Motor neuron (in vitro differentiated cells): Measurements from ENCODE around the gene PPP1R12C. TPM values are rescaled to one million over a fixed set of nuclear protein-coding genes. Genes with fewer than 3 reads are reported as not detected.

Source experiments
- ATAC-seq, 8 experiments: fragments of 200-7000 bp; cut with Tn5 transposase; replicated peaks in 6 of 8; 2 replicates each; pipeline ENCODE4 v1.8.0; 2021; ENCODE audit warnings: mild to moderate bottlenecking in 8 of 8, moderate library complexity in 8 of 8
- H3K27ac ChIP-seq, 2 donors: fragments of 250-450 bp; sonication (Bioruptor Pico); 2 replicates each; pipeline ENCODE4 v1.9.0; 2021; ENCODE audit warnings: antibody characterized with exemption in 2 of 2, mild to moderate bottlenecking in 2 of 2, moderate library complexity in 1 of 2
- H3K4me1 ChIP-seq, 2 donors: fragments of 250-450 bp; sonication (Bioruptor Pico); replicated peaks in 1 of 2; 2 replicates each; pipeline ENCODE4 v1.6.1; 2021; ENCODE audit warnings: antibody characterized with exemption in 2 of 2, mild to moderate bottlenecking in 2 of 2, moderate library complexity in 1 of 2
- H3K4me3 ChIP-seq, 5 donors: fragments of 250-450 bp; sonication (Bioruptor Pico); 2 replicates each; pipeline ENCODE4 v1.9.0; 2021; ENCODE audit warnings: antibody characterized with exemption in 5 of 5, mild to moderate bottlenecking in 5 of 5, moderate library complexity in 4 of 5
- WGBS, 10 experiments: fragments of 450-650 bp; shearing (Covaris generic); methylation state at CpG; one replicate each; pipeline ENCODE4 v1.0.0; 2022; 5-methylcytosine and 5-hydroxymethylcytosine counted together
- in situ Hi-C, 9 experiments: fragments of 400-800 bp; cut with MboI; loops; one replicate each; pipeline ENCODE4 v1.15.0; 2021; ENCODE audit warnings: low sequenced_read_pairs in 9 of 9, low pct_unique_long_range_greater_than_20kb in 2 of 9; ENCODE audit not compliant: unreplicated experiment in 9 of 9
- total RNA-seq, 8 experiments: library from RNA; unstranded; fragments of 300-600 nt; gene quantifications; 2 replicates each; pipeline versions ENCODE4 v1.2.3 to v1.2.4, GENCODE V29; 2022

The PPP1R12C gene
- 10 to 100 TPM; 16.6 to 66.3 (median 36.7) TPM for total RNA-seq

- peak; percentile 1 to 27 (median 16) for ATAC-seq
These were observed at the start of gene PPP1R12C for GRCh38 chr19:55116859-55117662. Gene PPP1R12C, minus strand, starts transcription at chr19:55117637. Its CDS starts 94 bp downstream, at chr19:55117543.

GRCh38 chr19:55166530-55167268 is 49.3 kb upstream of the PPP1R12C start, which contains the start of gene DNAAF3:
Gene DNAAF3, minus strand, starts transcription at chr19:55166613. Its CDS starts 200 bp downstream, at chr19:55166413.
- ATAC-seq, result peak; percentile 95 to 99 (median 97)
- Histone ChIP-seq H3K27ac (peak within 1 kb of the TSS in 1 of 2 donors; percentile 66), H3K4me3 (peak within 1 kb of the TSS; percentile 26 to 41 (median 34)), H3K4me1 (no peaks in the 10 kb centered on the region)
- in situ Hi-C loops, result no loop called here
- WGBS, 10 experiments, result 0 to 16% (median 0%) methylated on average over 1 to 14 of the region's 33 CpGs; no CpG with 5 or more reads in 2 of the 10 experiments

More at GRCh38 chr19:55116859-55117662, at the start of gene PPP1R12C:
- 0% methylated on average over 1 to 2 of the region's 97 CpGs; no CpG with 5 or more reads in 8 of the 10 experiments for WGBS, 10 experiments
- peak within 1 kb of the TSS; percentile 68 to 92 (median 74) for H3K4me3 ChIP-seq
- peak within 1 kb of the TSS; percentile 69 to 75 for H3K27ac ChIP-seq
- peaks cover 27 to 35% of the 10 kb centered on the region in 2 donors for H3K4me1 ChIP-seq
- in situ Hi-C loops, result no loop called here

GRCh38 chr19:55165952-55166529 is 48.6 kb upstream of the PPP1R12C start:
- 0 to 40% (median 0%) methylated on average over 1 to 11 of the region's 34 CpGs; no CpG with 5 or more reads in 4 of the 10 experiments for WGBS, 10 experiments
- peak; percentile 51 to 82 (median 62) for ATAC-seq
- H3K4me1 ChIP-seq, result no peaks in the 10 kb centered on the region
- peak overlapping the region; percentile 7 to 41 (median 30) for H3K4me3 ChIP-seq
- no peak overlapping the region for H3K27ac ChIP-seq
- in situ Hi-C loops, result no loop called here

- 30 to 54% (median 48%) methylated on average over 4 to 13 of the region's 61 CpGs; no CpG with 5 or more reads in 5 of the 10 experiments for WGBS, 10 experiments
- Histone ChIP-seq H3K4me3 (no peak overlapping the region), H3K27ac (no peak overlapping the region), H3K4me1 (peaks cover 0 to 9% of the 10 kb centered on the region in 2 donors)
- in situ Hi-C loops, result no loop called here
- ATAC-seq, result no peak
These were observed 44.3 kb upstream of the PPP1R12C start for GRCh38 chr19:55161571-55162322.

DNA sequence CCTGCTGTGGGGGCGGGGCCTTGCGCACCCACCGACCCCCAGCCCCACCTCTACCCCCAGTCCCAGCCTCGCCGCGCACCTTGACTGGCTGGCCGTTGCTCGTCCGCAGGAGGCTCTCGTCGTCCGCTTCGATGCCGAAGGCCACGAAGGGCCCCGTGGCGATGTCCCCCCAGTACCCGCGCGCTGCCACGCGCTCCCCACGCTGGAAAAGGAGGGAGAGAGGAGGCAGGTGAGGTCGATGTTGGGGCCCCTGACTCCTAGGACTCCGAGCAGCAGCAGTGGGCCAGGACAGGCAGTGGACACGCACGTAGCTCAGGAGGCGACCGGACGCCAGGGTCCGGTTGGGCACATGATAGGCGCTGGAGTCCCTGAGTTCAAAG is 43.5 kb upstream of the PPP1R12C start:
- H3K4me3 ChIP-seq, result no peak overlapping the region
- no peak for ATAC-seq
- in situ Hi-C loops, result no loop called here
- WGBS, 10 experiments, result no CpG with 5 or more reads among the region's 32 CpGs
- no peak overlapping the region for H3K27ac ChIP-seq
- peaks cover 0 to 9% of the 10 kb centered on the region in 2 donors for H3K4me1 ChIP-seq

- in situ Hi-C loops, result no loop called here
- no peak overlapping the region for H3K4me3 ChIP-seq
- 0 to 100% (median 86%) methylated on average over 1 to 2 of the region's 33 CpGs; no CpG with 5 or more reads in 3 of the 10 experiments for WGBS, 10 experiments
These were observed 42.9 kb upstream of the PPP1R12C start for GRCh38 chr19:55160128-55160985.

DNA sequence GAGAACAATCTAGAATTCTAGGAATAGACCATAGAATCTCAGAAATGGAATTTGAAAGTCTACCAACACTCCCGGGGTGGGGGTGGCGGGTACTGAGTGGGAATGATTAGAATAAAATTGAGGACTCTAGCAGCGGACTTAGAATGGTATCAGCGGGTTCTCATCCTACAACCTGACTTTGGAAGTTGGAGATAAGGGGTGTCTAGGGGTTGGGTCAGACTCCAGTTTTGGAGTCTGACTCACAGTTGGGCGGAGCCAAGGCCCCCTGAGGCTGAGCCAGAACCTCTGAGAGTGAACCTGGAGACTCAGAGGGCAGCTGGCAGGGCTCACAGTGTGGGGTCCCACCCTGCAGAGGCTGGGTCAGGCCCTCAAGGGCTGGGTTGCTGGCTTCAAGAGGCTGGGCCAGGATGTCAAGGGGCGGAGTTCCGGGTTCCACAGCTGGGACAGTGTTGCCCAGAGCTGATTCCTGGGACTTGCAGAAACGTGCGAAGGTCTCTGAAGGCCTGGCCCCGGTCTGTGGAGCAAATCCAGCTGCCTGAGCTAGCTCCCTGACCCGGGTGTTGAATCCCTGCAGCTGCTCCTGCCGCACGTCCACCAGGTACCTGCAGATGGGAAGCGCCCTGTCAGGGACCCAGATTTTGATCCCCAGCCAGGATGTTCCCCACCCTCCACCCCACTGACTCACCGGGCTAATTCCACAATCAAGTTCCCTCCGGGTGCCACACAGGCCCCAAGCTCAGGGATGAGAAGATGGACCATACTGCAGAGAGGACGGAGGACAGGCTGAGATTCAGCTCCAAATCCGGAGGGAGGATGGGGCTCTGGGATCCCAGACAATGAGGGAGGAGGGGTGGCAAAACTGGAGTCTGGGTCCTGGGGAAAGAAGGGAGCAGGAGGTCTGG is 41.7 kb upstream of the PPP1R12C start:
- H3K27ac ChIP-seq, result no peak overlapping the region
- in situ Hi-C loops, result no loop called here
- 0 to 100% (median 62%) methylated on average over 1 to 3 of the region's 18 CpGs; no CpG with 5 or more reads in 2 of the 10 experiments for WGBS, 10 experiments
- ATAC-seq, result peak in 7 of 8 experiments; percentile 6 to 76 (median 59)
- H3K4me3 ChIP-seq, result no peak overlapping the region
- H3K4me1 ChIP-seq, result peaks cover 0 to 9% of the 10 kb centered on the region in 2 donors

More at GRCh38 chr19:55160128-55160985, 42.9 kb upstream of the PPP1R12C start:
- peak; percentile 53 to 86 (median 72) for ATAC-seq
- no peak overlapping the region for H3K27ac ChIP-seq
- H3K4me1 ChIP-seq, result peaks cover 0 to 9% of the 10 kb centered on the region in 2 donors

GRCh38 chr19:55158423-55158822 is 41.0 kb upstream of the PPP1R12C start:
- ATAC-seq, result no peak
- Histone ChIP-seq H3K4me1 (peaks cover 0 to 9% of the 10 kb centered on the region in 2 donors), H3K4me3 (no peak overlapping the region), H3K27ac (no peak overlapping the region)
- WGBS, 10 experiments, result 60 to 69% methylated on average over 1 to 2 of the region's 4 CpGs; no CpG with 5 or more reads in 8 of the 10 experiments
- in situ Hi-C loops, result no loop called here

GRCh38 chr19:55157064-55157908 is 39.8 kb upstream of the PPP1R12C start, which contains the start of gene TNNI3:
Gene TNNI3, minus strand, starts transcription at chr19:55157732. Its CDS starts 143 bp downstream, at chr19:55157589.
- no peak for ATAC-seq
- Histone ChIP-seq H3K4me1 (peaks cover 0 to 9% of the 10 kb centered on the region in 2 donors), H3K4me3 (peak within 1 kb of the TSS; percentile 27 to 44 (median 33)), H3K27ac (no peak within 1 kb of the TSS)
- in situ Hi-C loops, result no loop called here
- WGBS, 10 experiments, result 47 to 56% methylated on average over 5 to 11 of the region's 39 CpGs; no CpG with 5 or more reads in 8 of the 10 experiments
